Lung (tissue), 12 donors: ENCODE data around the gene MDFIC. TPM values are rescaled to one million over a fixed set of nuclear protein-coding genes. Genes with fewer than 3 reads are reported as not detected.
A peak's percentile ranks its signal among the peaks of the same experiment; 100 is the strongest.

Experiments
- ATAC-seq: fragments of 200-7000 bp; cut with Tn5 transposase; one replicate; pipeline ENCODE4 v1.9.1; 2020; ENCODE audit warnings: moderate number of reproducible peaks; ENCODE audit not compliant: insufficient read depth, low FRiP score
- DNase-seq, 3 donors: peaks; one replicate each; pipeline ENCODE4 v3.0.0-alpha.2; 2013 to 2017
- H3K27ac ChIP-seq, 2 donors: one replicate each; pipeline ENCODE4 v1.5.1; 2013; ENCODE audit warnings: mild to moderate bottlenecking in 2 of 2, moderate library complexity in 2 of 2, control low read depth in 1 of 2, inconsistent platforms in 1 of 2, low read depth in 1 of 2, low read length in 1 of 2
- H3K27me3 ChIP-seq, 3 donors: one replicate each; pipeline ENCODE4 v1.5.1; 2013; ENCODE audit warnings: low read length in 2 of 3; ENCODE audit not compliant: control insufficient read depth in 3 of 3, insufficient read depth in 3 of 3
- H3K36me3 ChIP-seq, 4 donors: one replicate each; pipeline ENCODE4 v1.5.1; 2013; ENCODE audit warnings: low read length in 4 of 4, mild to moderate bottlenecking in 1 of 4, moderate library complexity in 1 of 4; ENCODE audit not compliant: control insufficient read depth in 4 of 4, insufficient read depth in 4 of 4
- H3K4me1 ChIP-seq, 5 donors: one replicate each; pipeline ENCODE4 v1.5.1; 2013; ENCODE audit warnings: low read length in 5 of 5, mild to moderate bottlenecking in 2 of 5, moderate library complexity in 1 of 5; ENCODE audit not compliant: control insufficient read depth in 5 of 5, insufficient read depth in 5 of 5
- H3K4me3 ChIP-seq: one replicate; pipeline ENCODE4 v1.5.1; 2013; ENCODE audit warnings: mild to moderate bottlenecking, control low read depth, moderate library complexity
- H3K9ac ChIP-seq, 2 donors: one replicate each; pipeline ENCODE4 v1.5.1; 2013; ENCODE audit warnings: low read length in 2 of 2, control low read depth in 1 of 2; ENCODE audit not compliant: insufficient read depth in 1 of 2
- H3K9me3 ChIP-seq, 4 donors: one replicate each; pipeline ENCODE4 v1.5.1; 2013; ENCODE audit warnings: low read length in 3 of 4, mild to moderate bottlenecking in 1 of 4, moderate library complexity in 1 of 4; ENCODE audit not compliant: control insufficient read depth in 4 of 4, insufficient read depth in 3 of 4
- WGBS, 2 donors: extraction: QIAGEN DNeasy Blood & Tissue Kit; methylation state at CpG; one replicate each; pipeline ENCODE4 v1.1.7; 2013; 5-methylcytosine and 5-hydroxymethylcytosine counted together
- polyA plus RNA-seq, 2 donors: library from polyadenylated mRNA; stranded (reverse); fragments of 200-250 nt; gene quantifications; one replicate each; pipeline ENCODE4 v1.2.1, GENCODE V29; 2013
- total RNA-seq, 2 donors: library from RNA; depleted of rRNA in 1 of 2; stranded (reverse); fragments of >200 nt in 1 of 2; gene quantifications; one replicate each; pipeline ENCODE4 v1.2.1, GENCODE V29; 2014 to 2021
- TF ChIP-seq, protein P1 (sequence below): IDR thresholded peaks from 2 replicates; pipeline ENCODE4 v1.5.1; 2012; ENCODE audit warnings: mild to moderate bottlenecking; ENCODE audit errors: control extremely low read depth, extremely low read depth
- donor health status: control.
- donor health status: control.
- donor health status: Bipolar disorder and iron deficiency.
- donor health status: healthy.
- donor health status: DM: yes; HTN: yes; CAD: no.

MDFIC gene
- total and polyA plus RNA-seq, 4 donors: 13.3 to 55.5 (median 25.5) TPM

DNA sequence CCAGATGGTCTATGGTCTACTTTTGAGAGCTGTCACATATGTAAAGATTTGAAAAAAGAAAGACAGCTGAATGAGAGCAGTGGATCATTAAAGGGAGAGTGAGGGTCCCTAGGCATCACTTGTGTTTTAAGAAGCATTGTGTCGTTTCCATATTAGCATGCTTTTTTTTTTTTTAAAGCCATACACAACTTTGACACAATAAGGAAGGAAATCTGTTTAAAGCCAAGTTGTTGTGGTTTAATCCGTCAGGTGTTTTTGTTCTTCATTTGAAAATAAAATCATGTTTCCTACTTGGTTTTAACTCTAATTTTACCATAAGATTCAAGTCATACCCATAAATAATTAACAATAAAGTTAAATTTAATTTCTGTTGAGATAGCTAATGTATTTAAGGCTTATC, 53.5 kb downstream of the MDFIC start:
- H3K4me3 ChIP-seq: no peak overlapping the region
- H3K4me1 ChIP-seq: peaks cover 0 to 25% (median 3%) of the 10 kb centered on the region in 5 donors

DNA sequence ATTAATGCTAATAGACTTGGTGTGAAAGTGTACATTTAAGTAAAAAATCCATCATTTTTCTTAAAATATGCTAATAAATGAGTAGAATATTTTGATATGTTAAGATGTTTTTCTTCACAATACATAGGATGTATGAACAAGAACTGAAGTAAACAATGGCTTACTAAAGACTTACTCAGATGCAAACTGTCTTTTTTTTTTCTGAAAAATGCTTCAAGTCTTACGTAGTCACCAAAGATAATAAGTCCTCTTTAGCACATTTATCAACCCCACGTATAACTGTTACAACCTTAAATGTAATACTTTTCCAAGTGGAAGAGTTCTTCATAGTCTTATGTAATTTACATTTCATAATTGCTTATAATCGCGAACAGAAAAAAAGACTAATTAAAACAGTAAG, 54.8 kb downstream of the MDFIC start:
- Histone ChIP-seq H3K9ac (no peak overlapping the region), H3K4me3 (no peak overlapping the region), H3K9me3 (no peaks in the 10 kb centered on the region), H3K4me1 (peaks cover 0 to 25% (median 3%) of the 10 kb centered on the region in 5 donors), H3K27me3 (no peaks in the 10 kb centered on the region), H3K36me3 (peaks cover 0 to 9% (median 5%) of the 10 kb centered on the region in 4 donors), H3K27ac (no peak overlapping the region)
- DNase-seq (peak in 1 of 3 donors; percentile 19), ATAC-seq (no peak)
- 56 to 74% methylated on average over 4 of the region's 4 CpGs for WGBS, 2 donors
- TF ChIP-seq, protein P1, sequence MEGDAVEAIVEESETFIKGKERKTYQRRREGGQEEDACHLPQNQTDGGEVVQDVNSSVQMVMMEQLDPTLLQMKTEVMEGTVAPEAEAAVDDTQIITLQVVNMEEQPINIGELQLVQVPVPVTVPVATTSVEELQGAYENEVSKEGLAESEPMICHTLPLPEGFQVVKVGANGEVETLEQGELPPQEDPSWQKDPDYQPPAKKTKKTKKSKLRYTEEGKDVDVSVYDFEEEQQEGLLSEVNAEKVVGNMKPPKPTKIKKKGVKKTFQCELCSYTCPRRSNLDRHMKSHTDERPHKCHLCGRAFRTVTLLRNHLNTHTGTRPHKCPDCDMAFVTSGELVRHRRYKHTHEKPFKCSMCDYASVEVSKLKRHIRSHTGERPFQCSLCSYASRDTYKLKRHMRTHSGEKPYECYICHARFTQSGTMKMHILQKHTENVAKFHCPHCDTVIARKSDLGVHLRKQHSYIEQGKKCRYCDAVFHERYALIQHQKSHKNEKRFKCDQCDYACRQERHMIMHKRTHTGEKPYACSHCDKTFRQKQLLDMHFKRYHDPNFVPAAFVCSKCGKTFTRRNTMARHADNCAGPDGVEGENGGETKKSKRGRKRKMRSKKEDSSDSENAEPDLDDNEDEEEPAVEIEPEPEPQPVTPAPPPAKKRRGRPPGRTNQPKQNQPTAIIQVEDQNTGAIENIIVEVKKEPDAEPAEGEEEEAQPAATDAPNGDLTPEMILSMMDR: no peak

More for the DNA sequence above, 53.5 kb downstream of the MDFIC start:
- Histone ChIP-seq H3K36me3 (peaks cover 0 to 8% (median 5%) of the 10 kb centered on the region in 4 donors), H3K27ac (no peak overlapping the region), H3K9me3 (no peaks in the 10 kb centered on the region), H3K9ac (no peak overlapping the region), H3K27me3 (no peaks in the 10 kb centered on the region)
- no peak for ATAC-seq
- TF ChIP-seq, protein P1: no peak
- DNase-seq: peak in 1 of 3 donors; percentile 15
- 19 to 44% methylated on average over 2 of the region's 2 CpGs for WGBS, 2 donors

DNA sequence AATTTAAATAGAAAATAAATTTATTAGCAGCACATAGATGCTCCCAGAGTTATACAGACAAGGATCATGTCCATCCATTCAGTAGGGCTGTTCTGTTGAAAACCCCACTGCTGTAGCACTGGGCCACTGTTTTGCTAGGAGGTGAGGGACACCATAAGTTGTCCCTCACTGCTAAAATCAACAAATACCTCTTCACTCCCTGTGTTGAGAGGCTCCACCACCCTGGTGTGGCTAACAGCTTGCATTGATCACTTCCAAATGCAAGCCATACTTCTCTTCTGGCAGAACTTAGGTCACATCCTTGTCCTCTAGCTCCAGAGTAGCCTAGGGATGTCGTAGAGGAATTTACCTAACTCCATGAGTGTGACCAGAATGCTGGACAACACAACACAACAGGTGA, 55.4 kb downstream of the MDFIC start:
- no peak overlapping the region for H3K4me3 ChIP-seq
- WGBS, 2 donors: 94% methylated on average over 1 of the region's 1 CpG
- ATAC-seq (no peak), DNase-seq (no peak)
- H3K9me3 ChIP-seq: no peaks in the 10 kb centered on the region
- H3K27ac ChIP-seq: no peak overlapping the region
- H3K4me1 ChIP-seq: peaks cover 0 to 25% (median 3%) of the 10 kb centered on the region in 5 donors
- H3K9ac ChIP-seq: no peak overlapping the region
- TF ChIP-seq, protein P1: no peak
- peaks cover 0 to 9% (median 5%) of the 10 kb centered on the region in 4 donors for H3K36me3 ChIP-seq
- H3K27me3 ChIP-seq: no peaks in the 10 kb centered on the region

DNA sequence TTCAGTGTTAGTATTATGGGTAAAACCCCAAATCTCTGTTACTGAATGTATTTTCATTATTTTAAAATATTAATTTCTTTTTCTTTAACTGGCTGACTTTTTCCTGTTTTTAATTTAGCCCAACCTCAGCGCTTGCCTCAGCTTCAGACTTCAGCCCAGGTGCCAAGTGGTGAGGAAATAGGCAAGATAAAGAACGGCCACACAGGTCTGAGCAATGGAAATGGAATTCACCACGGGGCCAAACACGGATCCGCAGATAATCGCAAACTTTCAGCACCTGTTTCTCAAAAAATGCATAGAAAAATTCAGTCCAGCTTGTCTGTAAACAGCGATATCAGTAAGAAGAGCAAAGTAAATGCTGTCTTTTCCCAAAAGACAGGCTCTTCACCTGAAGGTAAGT, 57.5 kb downstream of the MDFIC start:
- Histone ChIP-seq H3K4me3 (no peak overlapping the region), H3K27me3 (no peaks in the 10 kb centered on the region), H3K4me1 (peaks cover 0 to 20% (median 3%) of the 10 kb centered on the region in 5 donors), H3K9ac (no peak overlapping the region), H3K9me3 (no peaks in the 10 kb centered on the region), H3K36me3 (peaks cover 0 to 9% (median 6%) of the 10 kb centered on the region in 4 donors), H3K27ac (peak overlapping the region in 1 of 2 donors; percentile 50)
- ATAC-seq: peak; percentile 81
- no peak for DNase-seq
- TF ChIP-seq, protein P1: no peak
- 26 to 28% methylated on average over 7 of the region's 7 CpGs for WGBS, 2 donors
